NCI-H82 treated with DMSO at 0.1 percent for 48 hours (cell line): Measurements from ENCODE around the gene GOLGA8F.
"Not testable (repeated sequence)": the region's sequence is repeated elsewhere in the genome, so short reads cannot be mapped to it uniquely, and the experiment has no call there.

Experiments
- DNase-seq: peaks from one replicate; lab custom pipeline; 2025; ENCODE audit not compliant: unreplicated experiment; lab: John Stamatoyannopoulos, UW

GOLGA8F gene, protein sequence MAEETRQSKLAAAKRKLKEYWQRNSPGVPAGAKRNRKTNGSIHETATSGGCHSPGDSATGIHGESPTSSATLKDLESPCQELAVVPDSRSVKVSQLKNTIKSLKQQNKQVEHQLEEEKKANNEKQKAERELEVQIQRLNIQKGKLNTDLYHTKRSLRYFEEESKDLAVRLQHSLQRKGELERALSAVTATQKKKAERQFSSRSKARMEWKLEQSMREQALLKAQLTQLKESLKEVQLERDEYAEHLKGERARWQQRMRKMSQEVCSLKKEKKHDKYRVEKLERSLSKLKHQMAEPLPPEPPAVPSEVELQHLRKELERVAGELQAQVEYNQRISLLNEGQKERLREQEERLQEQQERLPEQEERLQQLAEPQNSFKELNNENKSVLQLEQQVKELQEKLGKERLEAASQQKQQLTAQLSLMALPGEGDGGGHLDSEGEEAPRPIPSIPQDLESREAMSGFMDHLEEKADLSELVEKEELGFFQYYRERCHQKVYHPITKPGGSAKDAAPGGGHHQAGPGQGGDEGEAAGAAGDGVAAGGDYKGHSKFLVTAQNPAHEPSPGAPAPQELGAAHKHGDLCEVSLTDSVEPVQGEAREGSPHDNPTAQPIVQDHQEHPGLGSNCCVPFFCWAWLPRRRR

DNA sequence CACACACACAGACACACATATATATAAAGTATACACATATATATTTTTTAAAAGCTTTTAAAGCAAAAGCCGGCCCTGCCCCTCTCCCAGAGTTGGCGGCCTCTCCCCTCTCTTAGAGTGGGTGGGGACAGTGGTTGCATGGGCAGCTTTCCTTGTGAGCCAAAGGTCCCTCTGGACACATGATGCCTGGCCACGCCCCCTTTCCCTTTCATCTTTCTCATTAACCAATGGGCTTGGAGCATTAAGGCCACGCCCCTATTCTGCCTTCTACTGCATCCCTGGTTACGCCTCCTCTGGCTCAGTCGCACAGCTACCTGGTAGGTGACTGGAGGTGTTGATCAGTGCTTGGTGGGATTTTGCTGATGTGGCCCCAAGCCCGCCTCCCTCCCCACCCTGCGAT lies at the start of gene GOLGA8F:
TSS of gene GOLGA8F (plus strand) at position 301 of the 400 bp plus-strand sequence. CDS start at position 399, 98 bp downstream.
- DNase-seq = not testable (repeated sequence)

DNA sequence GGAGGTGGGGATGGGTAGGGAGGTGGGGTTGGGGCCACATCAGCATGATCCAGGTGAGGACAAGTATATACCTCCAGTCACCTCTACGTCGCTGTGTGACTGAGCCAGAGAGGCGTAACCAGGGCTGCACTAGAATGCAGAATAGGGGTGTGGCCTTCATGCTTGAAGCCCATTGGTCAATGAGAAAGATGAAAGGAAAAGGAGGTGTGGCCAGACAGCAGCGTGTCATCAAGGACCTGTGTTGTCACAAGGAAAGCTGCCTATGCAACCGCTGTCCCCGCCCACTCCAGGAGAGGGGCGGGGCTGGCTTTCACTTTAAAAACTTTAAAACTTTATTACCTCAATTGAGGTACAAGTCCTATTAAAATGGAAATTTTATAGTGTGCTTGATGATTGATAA lies 20.5 kb upstream of the GOLGA8F start, which contains the start of gene GOLGA6L24:
TSS of gene GOLGA6L24 (minus strand) at position 101 of the 400 bp plus-strand sequence. CDS start at position 40, 61 bp downstream.
- DNase-seq = not testable (repeated sequence)

DNA sequence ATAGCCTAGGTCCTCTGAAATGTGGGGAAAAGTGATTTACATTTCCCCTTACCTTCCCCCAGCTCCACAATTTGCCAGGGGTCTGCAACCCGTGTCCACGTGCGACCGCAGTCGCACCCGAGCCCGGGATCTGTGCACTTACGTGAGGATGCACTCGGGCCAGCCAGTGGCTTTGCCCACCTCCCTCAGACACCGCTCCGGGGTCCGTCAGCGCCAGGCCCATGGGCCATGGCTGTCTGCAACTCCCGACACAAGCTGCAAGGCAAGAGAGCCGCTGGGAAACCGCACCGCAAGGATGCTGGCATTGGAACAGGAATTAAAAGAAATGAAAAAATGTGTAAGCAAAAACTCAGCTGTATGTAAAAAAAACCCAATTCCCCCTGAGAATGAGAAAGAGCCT lies 13.0 kb upstream of the GOLGA8F start:
- not testable (repeated sequence) for DNase-seq

DNA sequence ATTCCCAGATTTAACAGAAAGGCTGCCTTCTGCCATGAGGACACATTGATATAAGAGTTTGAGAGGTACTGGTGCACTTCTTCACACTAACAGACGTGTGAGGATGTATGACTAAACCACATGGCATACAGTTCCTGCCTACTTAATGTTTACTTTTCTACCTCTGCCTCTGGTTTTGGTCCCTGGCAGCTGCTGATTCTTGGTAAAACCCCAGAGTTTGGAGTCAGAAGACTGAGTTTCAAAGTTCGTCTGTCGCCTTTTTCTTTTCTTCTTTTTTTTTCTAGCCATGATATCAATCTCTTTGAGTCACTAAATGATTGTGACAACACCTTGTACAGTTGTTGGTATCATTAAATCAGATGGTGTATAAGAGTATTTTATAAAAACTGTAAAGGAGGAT lies 1.6 kb downstream of the GOLGA8F start:
- DNase-seq = not testable (repeated sequence)

DNA sequence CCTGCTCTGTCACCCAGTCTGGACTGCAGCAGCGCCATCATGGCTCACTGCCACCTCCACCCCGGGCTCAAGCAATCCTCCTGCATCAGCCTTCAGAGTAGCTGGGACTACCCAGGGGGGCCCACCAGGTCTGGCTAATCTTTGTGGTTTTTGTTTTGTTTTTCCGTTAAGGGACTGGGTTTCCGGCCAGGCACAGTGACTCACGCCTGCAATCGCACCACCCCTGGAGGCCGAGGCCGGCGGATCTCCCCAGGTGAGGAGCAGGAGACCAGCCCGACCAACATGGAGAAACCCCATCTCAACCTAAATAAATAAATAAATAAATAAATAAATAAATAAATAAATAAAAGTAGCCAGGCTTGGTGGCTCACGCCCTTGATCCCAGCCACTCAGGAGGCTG lies 17.6 kb downstream of the GOLGA8F start:
- DNase-seq = not testable (repeated sequence)

DNA sequence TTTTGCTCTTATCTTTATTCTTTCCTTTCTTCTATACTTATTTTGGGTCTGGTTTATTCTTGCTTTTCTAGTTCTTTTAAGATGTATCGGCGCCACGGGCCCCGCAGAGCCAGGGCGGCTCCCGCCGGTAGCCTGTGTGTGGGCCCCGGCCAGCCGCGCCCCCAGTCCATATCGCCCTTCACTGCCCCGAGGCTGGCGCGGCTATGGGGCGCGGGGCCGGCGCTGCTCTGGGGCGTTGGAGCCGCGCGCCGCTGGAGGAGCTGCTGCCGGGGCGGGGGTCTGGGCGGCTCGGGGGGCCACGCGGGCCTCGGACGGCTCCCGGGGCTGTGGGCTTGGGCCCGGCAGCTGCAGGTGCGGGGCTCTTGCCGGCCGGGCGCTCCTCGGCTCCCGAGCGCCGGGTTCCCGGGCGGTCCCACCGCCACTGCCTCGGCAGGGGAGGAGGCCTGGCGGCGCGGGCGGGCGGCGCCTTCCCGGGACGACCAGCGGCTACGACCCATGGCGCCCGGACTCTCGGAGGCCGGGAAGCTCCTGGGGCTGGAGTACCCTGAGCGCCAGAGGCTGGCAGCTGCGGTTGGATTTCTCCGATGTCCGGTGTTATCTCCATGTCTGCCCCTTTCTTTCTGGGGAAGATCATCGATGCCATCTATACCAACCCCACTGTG lies 24.4 kb downstream of the GOLGA8F start:
- DNase-seq = not testable (repeated sequence)

DNA sequence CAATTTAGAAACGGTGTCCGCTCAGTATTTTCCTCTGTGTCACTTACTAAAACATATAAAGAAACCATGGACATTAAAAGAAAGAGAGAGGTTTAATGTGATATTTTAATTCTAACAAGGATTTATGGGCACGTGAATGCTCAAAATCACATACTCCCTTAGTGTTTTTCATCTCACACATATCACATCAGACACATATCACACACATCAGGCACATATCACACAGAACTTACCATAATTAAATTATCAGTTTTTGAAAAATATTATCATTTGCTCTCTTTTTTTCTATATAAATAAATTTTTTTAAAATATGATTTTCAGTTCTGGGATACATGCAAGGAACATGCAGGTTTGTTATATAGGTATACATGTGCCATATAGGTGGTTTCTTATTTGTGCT lies 42.0 kb downstream of the GOLGA8F start:
- not testable (repeated sequence) for DNase-seq

DNA sequence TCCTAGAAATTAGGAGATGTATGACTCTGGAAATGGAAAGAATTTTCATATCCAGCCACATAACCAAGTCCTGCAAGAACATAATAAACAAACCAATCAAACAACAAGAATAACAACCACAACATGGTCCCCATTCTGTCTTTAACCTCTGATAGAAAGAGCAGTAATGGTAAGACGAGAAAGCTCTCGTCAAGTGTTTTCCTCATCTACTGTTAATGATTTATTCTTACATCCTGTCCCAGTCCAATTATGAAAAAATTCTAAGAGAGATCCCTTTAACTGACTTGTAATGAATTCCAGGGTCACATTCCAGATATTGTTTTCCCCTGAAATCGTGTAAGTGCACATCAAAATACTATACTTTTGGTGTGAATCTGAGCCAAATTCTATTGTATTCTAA lies 57.1 kb downstream of the GOLGA8F start:
- not testable (repeated sequence) for DNase-seq
